Peyer's patch (tissue), 4 donors: Measurements from ENCODE around the gene ARHGAP26.

ENCODE experiments used
- CTCF ChIP-seq, 6 experiments: fragments of 450-650 bp in 4 of 6; fragments of 200-600 bp in 2 of 6; sonication (generic) in 1 of 6; IDR thresholded peaks; one replicate each; pipeline ENCODE4 v1.5.1; 2017 to 2019; ENCODE audit warnings: antibody characterized with exemption in 6 of 6, mild to moderate bottlenecking in 3 of 6, moderate library complexity in 1 of 6
- POLR2A ChIP-seq, 2 donors: fragments of 450-650 bp; IDR thresholded peaks; one replicate each; pipeline ENCODE4 v1.5.1; 2017; ENCODE audit warnings: antibody characterized with exemption in 2 of 2, mild to moderate bottlenecking in 2 of 2, moderate library complexity in 2 of 2

DNA sequence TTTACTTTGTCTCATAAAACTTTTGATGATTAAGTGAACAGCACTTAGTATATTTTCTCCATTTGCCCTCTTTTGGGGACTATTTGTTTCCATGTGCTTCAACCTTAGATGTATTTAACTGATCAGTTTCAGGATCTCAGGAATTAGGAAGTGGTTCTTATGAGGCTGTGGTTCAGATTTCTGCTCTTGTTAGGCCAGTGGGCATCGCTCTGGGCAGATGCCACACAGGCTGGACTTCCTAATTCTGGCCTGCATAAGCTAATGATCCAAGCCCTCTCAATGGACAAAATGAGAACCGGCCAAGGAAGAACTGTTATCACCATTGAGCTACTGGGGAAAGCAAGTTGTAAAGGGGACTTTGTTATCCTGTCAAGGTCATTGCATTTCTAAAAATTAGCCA, 6.9 kb downstream of the ARHGAP26 start:
- TF ChIP-seq CTCF (IDR thresholded peaks at IDR 0.05) (no peak), POLR2A (IDR thresholded peaks at IDR 0.05) (no peak)
